HEK293 (cell line): ENCODE data around the gene EYA3.

Source experiments
- ZNF223 ChIP-seq: fragments of 450-650 bp; formaldehyde crosslinking; IDR thresholded peaks from 2 replicates; pipeline ENCODE4 v1.5.1; 2016; ENCODE audit warnings: missing biosample characterization, missing genetic modification characterization
- ZNF24 ChIP-seq: fragments of 450-650 bp; formaldehyde crosslinking; IDR thresholded peaks from 2 replicates; pipeline ENCODE4 v1.5.1; 2016; ENCODE audit warnings: missing biosample characterization, missing genetic modification characterization
- ZNF510 ChIP-seq: fragments of 450-650 bp; formaldehyde crosslinking; IDR thresholded peaks from 2 replicates; pipeline ENCODE4 v1.5.1; 2018; ENCODE audit warnings: mild to moderate bottlenecking, missing genetic modification characterization, missing biosample characterization; ENCODE audit not compliant: insufficient replicate concordance
- ZNF747 ChIP-seq: fragments of 450-650 bp; formaldehyde crosslinking; IDR thresholded peaks from 2 replicates; pipeline ENCODE4 v1.5.1; 2016; ENCODE audit warnings: missing biosample characterization, missing genetic modification characterization
- ZNF777 ChIP-seq: fragments of 450-650 bp; formaldehyde crosslinking; IDR thresholded peaks from 2 replicates; pipeline ENCODE4 v1.5.1; 2017; ENCODE audit warnings: missing biosample characterization, missing genetic modification characterization, borderline replicate concordance
- TF ChIP-seq, protein P1 (sequence below): fragments of 450-650 bp; formaldehyde crosslinking; IDR thresholded peaks from 2 replicates; pipeline ENCODE4 v1.5.1; 2016; ENCODE audit warnings: missing biosample characterization, missing genetic modification characterization
- TF ChIP-seq, protein P2 (sequence below): fragments of 450-650 bp; formaldehyde crosslinking; IDR thresholded peaks from 2 replicates; pipeline ENCODE4 v1.5.1; 2016; ENCODE audit warnings: missing biosample characterization, missing genetic modification characterization
- TF ChIP-seq, protein P3 (sequence below): fragments of 450-650 bp; formaldehyde crosslinking; IDR thresholded peaks from 2 replicates; pipeline ENCODE4 v1.5.1; 2016; ENCODE audit warnings: missing biosample characterization, missing genetic modification characterization
- TF ChIP-seq, protein P4 (sequence below): fragments of 450-650 bp; formaldehyde crosslinking; IDR thresholded peaks from 2 replicates; pipeline ENCODE4 v1.5.1; 2016; ENCODE audit warnings: missing biosample characterization, missing genetic modification characterization, low read depth
- TF ChIP-seq, protein P5 (sequence below): fragments of 450-650 bp; formaldehyde crosslinking; IDR thresholded peaks from 2 replicates; pipeline ENCODE4 v1.5.1; 2016; ENCODE audit warnings: missing biosample characterization, missing genetic modification characterization

DNA sequence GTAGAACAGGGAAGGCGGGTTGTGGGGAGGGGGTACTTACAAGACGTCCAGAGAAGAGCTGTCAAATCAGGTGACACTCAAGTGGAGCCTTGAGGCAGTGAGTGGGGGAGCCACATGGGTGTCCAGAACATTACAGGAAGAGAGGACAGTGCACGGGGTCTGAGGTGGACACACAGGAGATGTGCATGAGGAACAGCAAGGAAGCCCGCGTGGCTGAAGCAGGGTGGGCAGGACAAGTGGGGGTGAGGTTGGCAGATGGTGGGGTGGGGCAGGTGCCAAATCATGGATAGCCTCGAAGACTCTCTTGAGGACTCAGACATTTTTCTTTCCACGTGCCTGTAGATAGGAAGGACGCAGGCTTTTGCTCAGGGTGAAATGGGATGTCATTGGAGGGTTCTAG is 152.7 kb downstream of the EYA3 start:
- TF ChIP-seq, protein P1, sequence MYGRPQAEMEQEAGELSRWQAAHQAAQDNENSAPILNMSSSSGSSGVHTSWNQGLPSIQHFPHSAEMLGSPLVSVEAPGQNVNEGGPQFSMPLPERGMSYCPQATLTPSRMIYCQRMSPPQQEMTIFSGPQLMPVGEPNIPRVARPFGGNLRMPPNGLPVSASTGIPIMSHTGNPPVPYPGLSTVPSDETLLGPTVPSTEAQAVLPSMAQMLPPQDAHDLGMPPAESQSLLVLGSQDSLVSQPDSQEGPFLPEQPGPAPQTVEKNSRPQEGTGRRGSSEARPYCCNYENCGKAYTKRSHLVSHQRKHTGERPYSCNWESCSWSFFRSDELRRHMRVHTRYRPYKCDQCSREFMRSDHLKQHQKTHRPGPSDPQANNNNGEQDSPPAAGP (tag by site-specific recombination) = no peak
- TF ChIP-seq, protein P2, sequence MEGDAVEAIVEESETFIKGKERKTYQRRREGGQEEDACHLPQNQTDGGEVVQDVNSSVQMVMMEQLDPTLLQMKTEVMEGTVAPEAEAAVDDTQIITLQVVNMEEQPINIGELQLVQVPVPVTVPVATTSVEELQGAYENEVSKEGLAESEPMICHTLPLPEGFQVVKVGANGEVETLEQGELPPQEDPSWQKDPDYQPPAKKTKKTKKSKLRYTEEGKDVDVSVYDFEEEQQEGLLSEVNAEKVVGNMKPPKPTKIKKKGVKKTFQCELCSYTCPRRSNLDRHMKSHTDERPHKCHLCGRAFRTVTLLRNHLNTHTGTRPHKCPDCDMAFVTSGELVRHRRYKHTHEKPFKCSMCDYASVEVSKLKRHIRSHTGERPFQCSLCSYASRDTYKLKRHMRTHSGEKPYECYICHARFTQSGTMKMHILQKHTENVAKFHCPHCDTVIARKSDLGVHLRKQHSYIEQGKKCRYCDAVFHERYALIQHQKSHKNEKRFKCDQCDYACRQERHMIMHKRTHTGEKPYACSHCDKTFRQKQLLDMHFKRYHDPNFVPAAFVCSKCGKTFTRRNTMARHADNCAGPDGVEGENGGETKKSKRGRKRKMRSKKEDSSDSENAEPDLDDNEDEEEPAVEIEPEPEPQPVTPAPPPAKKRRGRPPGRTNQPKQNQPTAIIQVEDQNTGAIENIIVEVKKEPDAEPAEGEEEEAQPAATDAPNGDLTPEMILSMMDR (tag by site-specific recombination) = no peak
- TF ChIP-seq ZNF223 (tag by site-specific recombination) (no peak), ZNF24 (no peak), ZNF777 (tag by site-specific recombination) (no peak), ZNF747 (tag by site-specific recombination) (no peak), ZNF510 (no peak)
- TF ChIP-seq, protein P3, sequence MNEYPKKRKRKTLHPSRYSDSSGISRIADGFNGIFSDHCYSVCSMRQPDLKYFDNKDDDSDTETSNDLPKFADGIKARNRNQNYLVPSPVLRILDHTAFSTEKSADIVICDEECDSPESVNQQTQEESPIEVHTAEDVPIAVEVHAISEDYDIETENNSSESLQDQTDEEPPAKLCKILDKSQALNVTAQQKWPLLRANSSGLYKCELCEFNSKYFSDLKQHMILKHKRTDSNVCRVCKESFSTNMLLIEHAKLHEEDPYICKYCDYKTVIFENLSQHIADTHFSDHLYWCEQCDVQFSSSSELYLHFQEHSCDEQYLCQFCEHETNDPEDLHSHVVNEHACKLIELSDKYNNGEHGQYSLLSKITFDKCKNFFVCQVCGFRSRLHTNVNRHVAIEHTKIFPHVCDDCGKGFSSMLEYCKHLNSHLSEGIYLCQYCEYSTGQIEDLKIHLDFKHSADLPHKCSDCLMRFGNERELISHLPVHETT (tag by site-specific recombination) = no peak
- TF ChIP-seq, protein P4, sequence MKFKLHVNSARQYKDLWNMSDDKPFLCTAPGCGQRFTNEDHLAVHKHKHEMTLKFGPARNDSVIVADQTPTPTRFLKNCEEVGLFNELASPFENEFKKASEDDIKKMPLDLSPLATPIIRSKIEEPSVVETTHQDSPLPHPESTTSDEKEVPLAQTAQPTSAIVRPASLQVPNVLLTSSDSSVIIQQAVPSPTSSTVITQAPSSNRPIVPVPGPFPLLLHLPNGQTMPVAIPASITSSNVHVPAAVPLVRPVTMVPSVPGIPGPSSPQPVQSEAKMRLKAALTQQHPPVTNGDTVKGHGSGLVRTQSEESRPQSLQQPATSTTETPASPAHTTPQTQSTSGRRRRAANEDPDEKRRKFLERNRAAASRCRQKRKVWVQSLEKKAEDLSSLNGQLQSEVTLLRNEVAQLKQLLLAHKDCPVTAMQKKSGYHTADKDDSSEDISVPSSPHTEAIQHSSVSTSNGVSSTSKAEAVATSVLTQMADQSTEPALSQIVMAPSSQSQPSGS (tag by site-specific recombination) = no peak
- TF ChIP-seq, protein P5, sequence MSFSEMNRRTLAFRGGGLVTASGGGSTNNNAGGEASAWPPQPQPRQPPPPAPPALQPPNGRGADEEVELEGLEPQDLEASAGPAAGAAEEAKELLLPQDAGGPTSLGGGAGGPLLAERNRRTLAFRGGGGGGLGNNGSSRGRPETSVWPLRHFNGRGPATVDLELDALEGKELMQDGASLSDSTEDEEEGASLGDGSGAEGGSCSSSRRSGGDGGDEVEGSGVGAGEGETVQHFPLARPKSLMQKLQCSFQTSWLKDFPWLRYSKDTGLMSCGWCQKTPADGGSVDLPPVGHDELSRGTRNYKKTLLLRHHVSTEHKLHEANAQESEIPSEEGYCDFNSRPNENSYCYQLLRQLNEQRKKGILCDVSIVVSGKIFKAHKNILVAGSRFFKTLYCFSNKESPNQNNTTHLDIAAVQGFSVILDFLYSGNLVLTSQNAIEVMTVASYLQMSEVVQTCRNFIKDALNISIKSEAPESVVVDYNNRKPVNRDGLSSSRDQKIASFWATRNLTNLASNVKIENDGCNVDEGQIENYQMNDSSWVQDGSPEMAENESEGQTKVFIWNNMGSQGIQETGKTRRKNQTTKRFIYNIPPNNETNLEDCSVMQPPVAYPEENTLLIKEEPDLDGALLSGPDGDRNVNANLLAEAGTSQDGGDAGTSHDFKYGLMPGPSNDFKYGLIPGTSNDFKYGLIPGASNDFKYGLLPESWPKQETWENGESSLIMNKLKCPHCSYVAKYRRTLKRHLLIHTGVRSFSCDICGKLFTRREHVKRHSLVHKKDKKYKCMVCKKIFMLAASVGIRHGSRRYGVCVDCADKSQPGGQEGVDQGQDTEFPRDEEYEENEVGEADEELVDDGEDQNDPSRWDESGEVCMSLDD (tag by site-specific recombination) = no peak
